Measurements from ENCODE around the gene GABRQ.
"Not testable (repeated sequence)": the region's sequence is repeated elsewhere in the genome, so short reads cannot be mapped to it uniquely, and the experiment has no call there.

The GABRQ gene

GRCh38 chrX:152663086-152663485 lies 25.4 kb downstream of the GABRQ start:
- DNase-seq, result no peak

- DNase-seq, result no peak
These were observed 36.4 kb downstream of the GABRQ start for GRCh38 chrX:152674135-152674534.

DNA sequence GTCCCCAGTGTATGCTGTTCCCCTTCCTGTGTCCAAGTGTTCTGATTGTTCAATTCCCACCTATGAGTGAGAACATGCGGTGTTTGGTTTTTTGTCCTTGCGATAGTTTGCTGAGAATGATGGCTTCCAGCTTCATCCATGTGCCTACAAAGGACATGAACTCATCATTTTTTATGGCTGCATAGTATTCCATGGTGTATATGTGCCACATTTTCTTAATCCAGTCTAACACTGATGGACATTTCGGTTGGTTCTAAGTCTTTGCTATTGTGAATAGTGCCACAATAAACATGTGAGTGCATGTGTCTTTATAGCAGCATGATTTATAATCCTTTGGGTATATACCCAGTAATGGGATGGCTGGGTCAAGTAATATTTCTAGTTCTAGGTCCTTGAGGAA lies 37.0 kb downstream of the GABRQ start:
- not testable (repeated sequence) for DNase-seq

DNA sequence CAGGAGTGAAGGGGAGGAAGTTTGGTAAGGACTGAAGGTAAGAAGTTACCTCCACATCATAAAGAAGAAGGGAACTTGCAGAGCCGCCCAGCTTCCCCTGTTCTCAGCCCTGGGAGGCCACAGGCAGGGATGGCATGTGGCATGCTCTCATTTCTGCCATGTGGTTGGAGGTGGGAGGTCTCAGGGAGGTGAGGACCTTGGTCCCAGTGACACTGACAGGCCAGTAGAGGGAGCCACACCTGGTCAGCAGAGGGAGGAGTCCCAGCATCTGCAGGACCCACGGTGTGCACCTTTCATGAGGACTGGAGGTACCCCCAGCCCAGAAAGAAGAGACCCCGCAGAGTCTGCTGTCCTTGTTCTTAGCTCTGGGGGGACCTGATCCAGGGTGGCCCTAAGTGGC lies 43.3 kb downstream of the GABRQ start:
- not testable (repeated sequence) for DNase-seq

- DNase-seq, result not testable (repeated sequence)
These were observed 60.5 kb downstream of the GABRQ start, which contains the start of gene MAGEA3 for GRCh38 chrX:152697952-152698931. Gene MAGEA3, plus strand, starts transcription at chrX:152698794. Its CDS starts 2,039 bp downstream, at chrX:152700833.

DNA sequence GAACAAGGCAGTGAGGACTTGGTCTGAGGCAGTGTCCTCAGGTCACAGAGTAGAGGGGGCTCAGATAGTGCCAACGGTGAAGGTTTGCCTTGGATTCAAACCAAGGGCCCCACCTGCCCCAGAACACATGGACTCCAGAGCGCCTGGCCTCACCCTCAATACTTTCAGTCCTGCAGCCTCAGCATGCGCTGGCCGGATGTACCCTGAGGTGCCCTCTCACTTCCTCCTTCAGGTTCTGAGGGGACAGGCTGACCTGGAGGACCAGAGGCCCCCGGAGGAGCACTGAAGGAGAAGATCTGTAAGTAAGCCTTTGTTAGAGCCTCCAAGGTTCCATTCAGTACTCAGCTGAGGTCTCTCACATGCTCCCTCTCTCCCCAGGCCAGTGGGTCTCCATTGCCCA lies 62.7 kb downstream of the GABRQ start:
- not testable (repeated sequence) for DNase-seq

DNA sequence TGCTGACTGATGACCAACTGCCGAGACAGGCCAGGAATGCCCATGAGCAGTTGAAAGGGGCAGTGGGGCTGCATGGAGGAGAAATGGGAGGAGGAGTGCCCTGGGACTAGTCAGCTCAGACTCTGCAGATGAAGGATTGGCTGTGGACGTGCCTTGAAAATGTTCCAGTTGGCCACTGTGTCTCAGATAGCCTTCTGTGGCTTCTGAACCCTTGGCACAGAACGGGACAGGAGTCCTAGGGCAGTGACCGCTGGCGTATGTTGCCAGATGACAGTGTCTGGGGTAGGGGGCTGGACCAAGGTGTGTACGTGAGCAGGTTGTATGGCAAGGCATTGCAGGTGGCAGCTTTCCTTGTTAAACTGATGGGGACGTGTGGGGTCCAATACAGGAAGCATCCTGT lies 68.8 kb downstream of the GABRQ start:
- DNase-seq, result not testable (repeated sequence)
